Keratinocyte (primary cell): ENCODE measurements around the gene ERGIC1. TPM values are rescaled to one million over a fixed set of nuclear protein-coding genes. Genes with fewer than 3 reads are reported as not detected.

Experiments
- DNase-seq: peaks from one replicate; pipeline ENCODE4 v3.0.0-alpha.2; 2011; ENCODE audit warnings: low read depth, missing footprints, low spot score
- FAIRE-seq: peaks from 2 replicates; lab custom pipeline; 2011; peaks lifted over from hg19 to GRCh38; lab: Jason Lieb, UNC
- H2AFZ ChIP-seq: 2 replicates; pipeline ENCODE4 v1.6.0; 2012; ENCODE audit warnings: low read length, control low read depth, inconsistent platforms; ENCODE audit not compliant: control insufficient read depth
- H3K27ac ChIP-seq: 2 replicates; pipeline ENCODE4 v1.5.1; 2011; ENCODE audit warnings: low read length; ENCODE audit not compliant: control insufficient read depth, insufficient read depth
- H3K27me3 ChIP-seq: 3 replicates; pipeline ENCODE4 v1.6.0; 2011; ENCODE audit warnings: low read length; ENCODE audit not compliant: control insufficient read depth, insufficient read depth; ENCODE audit errors: extremely low read depth
- H3K36me3 ChIP-seq, 2 experiments: 2 replicates in 1 of 2; 3 replicates in 1 of 2; pipeline ENCODE4 v1.5.1; 2011; ENCODE audit warnings: low read length in 2 of 2, mild to moderate bottlenecking in 1 of 2; ENCODE audit not compliant: control insufficient read depth in 2 of 2, insufficient read depth in 2 of 2; ENCODE audit errors: extremely low read depth in 1 of 2
- H3K4me1 ChIP-seq: 3 replicates; pipeline ENCODE4 v1.5.1; 2011; ENCODE audit warnings: low read length; ENCODE audit not compliant: control insufficient read depth, insufficient read depth; ENCODE audit errors: extremely low read depth
- H3K4me2 ChIP-seq: 3 replicates; pipeline ENCODE4 v1.6.0; 2011; ENCODE audit warnings: low read depth, low read length; ENCODE audit not compliant: control insufficient read depth, insufficient read depth; ENCODE audit errors: extremely low read depth
- H3K4me3 ChIP-seq, 3 experiments: fragments of 200-600 bp in 1 of 3; sonication (generic) in 1 of 3; 2 replicates in 2 of 3; 3 replicates in 1 of 3; pipeline ENCODE4 v1.5.1; 2011 to 2016; ENCODE audit warnings: low read length in 3 of 3, mild to moderate bottlenecking in 3 of 3, control low read depth in 2 of 3, inconsistent platforms in 1 of 3, low read depth in 1 of 3, mixed read lengths in 1 of 3, mixed run types in 1 of 3, moderate library complexity in 1 of 3; ENCODE audit not compliant: control insufficient read depth in 2 of 3, insufficient read depth in 2 of 3; ENCODE audit errors: extremely low read depth in 1 of 3
- H3K79me2 ChIP-seq: 2 replicates; pipeline ENCODE4 v1.6.0; 2012; ENCODE audit warnings: low read length; ENCODE audit not compliant: control insufficient read depth, insufficient read depth
- H3K9ac ChIP-seq: 3 replicates; pipeline ENCODE4 v1.6.0; 2011; ENCODE audit warnings: low read length; ENCODE audit not compliant: control insufficient read depth, insufficient read depth; ENCODE audit errors: extremely low read depth
- H3K9me1 ChIP-seq: 3 replicates; pipeline ENCODE4 v1.6.0; 2011; ENCODE audit warnings: low read length; ENCODE audit not compliant: control insufficient read depth, insufficient read depth; ENCODE audit errors: extremely low read depth
- H3K9me3 ChIP-seq: 2 replicates; pipeline ENCODE4 v1.5.1; 2012; ENCODE audit warnings: low read depth, low read length; ENCODE audit not compliant: control insufficient read depth
- H4K20me1 ChIP-seq: 3 replicates; pipeline ENCODE4 v1.6.0; 2011; ENCODE audit warnings: low read length; ENCODE audit not compliant: control insufficient read depth, insufficient read depth; ENCODE audit errors: extremely low read depth
- EZH2 ChIP-seq: IDR thresholded peaks from one replicate; pipeline ENCODE4 v1.6.1; 2012; ENCODE audit warnings: inconsistent platforms, mild to moderate bottlenecking, low read length, moderate library complexity
- dilution Hi-C: fragments of 300-500 bp; cut with MboI; formaldehyde crosslinking; loops from one replicate; pipeline ENCODE4 v1.7.0; 2020; ENCODE audit warnings: low sequenced_read_pairs; ENCODE audit not compliant: extremely low pct_ligation_motif_present
- polyA plus RNA-seq, 5 experiments: library from polyadenylated mRNA; depleted of rRNA in 3 of 5; stranded (reverse) in 3 of 5; stranded (forward) in 1 of 5; unstranded in 1 of 5; fragments of >200 nt; gene quantifications; 1 replicate in 1 of 5; 2 replicates in 3 of 5; 3 replicates in 1 of 5; pipeline versions ENCODE4 v1.2.1 to v1.2.3, GENCODE V29; 2011 to 2012; ENCODE audit warnings: missing spikeins in 2 of 5, low read depth in 1 of 5, low replicate concordance in 1 of 5
- TF ChIP-seq, protein P1 (sequence below), 3 experiments: IDR thresholded peaks in 1 of 3; conservative IDR thresholded peaks in 1 of 3; optimal IDR thresholded peaks in 1 of 3; 2 replicates in 2 of 3; 3 replicates in 1 of 3; pipeline versions ENCODE3 to v1.5.1; 2011; ENCODE audit warnings: low read length in 3 of 3, mild to moderate bottlenecking in 3 of 3, moderate library complexity in 2 of 3, control low read depth in 1 of 3, inconsistent platforms in 1 of 3; ENCODE audit not compliant: insufficient read depth in 2 of 3; ENCODE audit errors: extremely low read depth in 1 of 3

The ERGIC1 gene
- polyA plus RNA-seq, 1 donor (not counting 4 experiments of a cell fraction or from before 2014, with no cell fraction given): 93.4 TPM

GRCh38 chr5:172838151-172838875, 4.3 kb downstream of the ERGIC1 start:
- no peak overlapping the region for H3K4me2 ChIP-seq
- no peaks in the 10 kb centered on the region for H3K9me3 ChIP-seq
- FAIRE-seq (no peak), DNase-seq (no peak)
- no peak for TF ChIP-seq EZH2
- TF ChIP-seq, protein P1, sequence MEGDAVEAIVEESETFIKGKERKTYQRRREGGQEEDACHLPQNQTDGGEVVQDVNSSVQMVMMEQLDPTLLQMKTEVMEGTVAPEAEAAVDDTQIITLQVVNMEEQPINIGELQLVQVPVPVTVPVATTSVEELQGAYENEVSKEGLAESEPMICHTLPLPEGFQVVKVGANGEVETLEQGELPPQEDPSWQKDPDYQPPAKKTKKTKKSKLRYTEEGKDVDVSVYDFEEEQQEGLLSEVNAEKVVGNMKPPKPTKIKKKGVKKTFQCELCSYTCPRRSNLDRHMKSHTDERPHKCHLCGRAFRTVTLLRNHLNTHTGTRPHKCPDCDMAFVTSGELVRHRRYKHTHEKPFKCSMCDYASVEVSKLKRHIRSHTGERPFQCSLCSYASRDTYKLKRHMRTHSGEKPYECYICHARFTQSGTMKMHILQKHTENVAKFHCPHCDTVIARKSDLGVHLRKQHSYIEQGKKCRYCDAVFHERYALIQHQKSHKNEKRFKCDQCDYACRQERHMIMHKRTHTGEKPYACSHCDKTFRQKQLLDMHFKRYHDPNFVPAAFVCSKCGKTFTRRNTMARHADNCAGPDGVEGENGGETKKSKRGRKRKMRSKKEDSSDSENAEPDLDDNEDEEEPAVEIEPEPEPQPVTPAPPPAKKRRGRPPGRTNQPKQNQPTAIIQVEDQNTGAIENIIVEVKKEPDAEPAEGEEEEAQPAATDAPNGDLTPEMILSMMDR (optimal IDR thresholded peaks at IDR 0.05 in 1 of 3, IDR thresholded peaks at IDR 0.05 in 1 of 3, conservative IDR thresholded peaks at IDR 0.05 in 1 of 3; ENCODE audit: extremely low read depth in 1 of 3, insufficient read depth in 2 of 3, low read length in 3 of 3): no peak
- H3K4me1 ChIP-seq: peaks cover 12% of the 10 kb centered on the region
- dilution Hi-C loops: no loop called here
- H3K4me3 ChIP-seq: no peak overlapping the region
- H3K9ac ChIP-seq: no peak overlapping the region
- no peaks in the 10 kb centered on the region for H3K9me1 ChIP-seq
- H3K27me3 ChIP-seq: no peaks in the 10 kb centered on the region
- peaks cover 3 to 18% of the 10 kb centered on the region in 2 experiments for H3K36me3 ChIP-seq
- H2AFZ ChIP-seq: no peak overlapping the region
- H4K20me1 ChIP-seq: no peaks in the 10 kb centered on the region
- H3K79me2 ChIP-seq: peaks cover 52% of the 10 kb centered on the region
- no peak overlapping the region for H3K27ac ChIP-seq

- no peak overlapping the region for H3K4me2 ChIP-seq
- FAIRE-seq (no peak), DNase-seq (no peak)
- dilution Hi-C loops: no loop called here
- no peak overlapping the region for H2AFZ ChIP-seq
- peaks cover 63% of the 10 kb centered on the region for H3K79me2 ChIP-seq
- no peaks in the 10 kb centered on the region for H3K9me3 ChIP-seq
- no peak overlapping the region for H3K4me3 ChIP-seq
- H3K4me1 ChIP-seq: peaks cover 10% of the 10 kb centered on the region
- peaks cover 3 to 18% of the 10 kb centered on the region in 2 experiments for H3K36me3 ChIP-seq
- no peaks in the 10 kb centered on the region for H4K20me1 ChIP-seq
- no peak for TF ChIP-seq EZH2
- TF ChIP-seq, protein P1 (optimal IDR thresholded peaks at IDR 0.05 in 1 of 3, IDR thresholded peaks at IDR 0.05 in 1 of 3, conservative IDR thresholded peaks at IDR 0.05 in 1 of 3; ENCODE audit: extremely low read depth in 1 of 3, insufficient read depth in 2 of 3, low read length in 3 of 3): no peak
- H3K9me1 ChIP-seq: no peaks in the 10 kb centered on the region
- H3K27ac ChIP-seq: no peak overlapping the region
- no peaks in the 10 kb centered on the region for H3K27me3 ChIP-seq
- no peak overlapping the region for H3K9ac ChIP-seq
Measured at GRCh38 chr5:172839669-172840431, 5.8 kb downstream of the ERGIC1 start.
